ENCODE data around the gene SERINC3.

The SERINC3 gene

DNA sequence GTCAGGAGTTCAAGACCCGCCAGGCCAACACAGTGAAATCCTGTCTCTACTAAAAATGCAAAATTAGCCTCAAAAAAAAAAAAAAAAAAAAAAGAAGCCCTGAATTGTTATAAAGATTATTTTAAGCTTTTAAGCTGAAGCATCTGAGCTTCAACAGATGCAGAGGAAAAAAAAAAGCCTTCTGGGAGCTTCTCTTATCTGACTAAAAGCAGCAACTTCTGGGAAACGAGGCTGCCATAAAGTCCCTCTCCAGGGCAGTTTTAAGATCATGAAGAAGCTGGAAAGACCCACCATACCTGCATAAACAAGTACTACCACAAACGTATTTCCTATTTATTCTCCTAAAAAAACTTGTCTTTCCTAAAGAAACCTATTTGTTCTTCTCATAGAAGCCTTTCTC is 3.6 kb downstream of the SERINC3 start:
- H3K4me3 ChIP-seq (ENCODE audit: low read length) = no peak overlapping the region

DNA sequence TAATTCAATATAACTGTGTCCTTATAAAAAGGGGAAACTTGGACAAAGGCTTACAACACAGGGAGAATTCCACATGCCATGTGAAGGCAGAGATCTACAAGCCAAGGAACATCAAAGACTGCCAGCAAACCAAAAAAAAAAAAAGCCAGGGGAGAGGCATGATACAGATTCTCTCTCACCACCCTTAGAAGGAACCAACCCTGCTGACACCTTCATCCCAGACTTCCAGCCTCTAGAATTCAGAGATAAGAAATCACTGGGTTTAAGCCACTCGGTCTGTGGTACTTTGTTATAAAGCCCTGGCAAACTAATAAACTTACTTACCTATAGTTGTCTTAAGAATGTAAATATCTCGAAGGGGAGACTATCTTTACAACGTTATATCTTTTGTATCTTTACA is 4.4 kb downstream of the SERINC3 start:
- no peak overlapping the region for H3K4me3 ChIP-seq (ENCODE audit: low read length)
- TF ChIP-seq ZNF274 (IDR thresholded peaks at IDR 0.05; ENCODE audit: low read depth, low read length) = no peak

More for the DNA sequence above, 3.6 kb downstream of the SERINC3 start:
- no peak for TF ChIP-seq ZNF274 (IDR thresholded peaks at IDR 0.05; ENCODE audit: low read depth, low read length)

DNA sequence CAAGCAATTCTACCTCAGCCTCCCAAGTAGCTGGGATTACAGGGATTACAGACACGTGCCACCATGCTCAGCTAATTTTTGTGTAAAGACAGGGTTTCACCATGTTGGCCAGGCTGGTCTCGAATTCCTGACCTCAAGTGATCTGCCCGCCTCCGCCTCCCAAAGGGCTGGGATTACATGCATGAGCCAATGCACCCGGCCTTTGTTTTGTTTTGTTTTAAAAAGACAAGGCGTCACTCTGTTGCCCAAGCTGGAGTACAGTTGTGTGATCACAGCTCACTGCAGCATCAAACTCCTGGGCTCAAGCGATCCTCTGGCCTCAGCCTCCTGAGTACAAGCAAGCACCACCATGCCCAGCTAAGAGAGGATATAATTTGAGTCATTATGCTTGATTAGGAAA is 5.4 kb downstream of the SERINC3 start:
- H3K4me3 ChIP-seq (ENCODE audit: low read length) = no peak overlapping the region
- TF ChIP-seq ZNF274 (IDR thresholded peaks at IDR 0.05; ENCODE audit: low read depth, low read length) = no peak

DNA sequence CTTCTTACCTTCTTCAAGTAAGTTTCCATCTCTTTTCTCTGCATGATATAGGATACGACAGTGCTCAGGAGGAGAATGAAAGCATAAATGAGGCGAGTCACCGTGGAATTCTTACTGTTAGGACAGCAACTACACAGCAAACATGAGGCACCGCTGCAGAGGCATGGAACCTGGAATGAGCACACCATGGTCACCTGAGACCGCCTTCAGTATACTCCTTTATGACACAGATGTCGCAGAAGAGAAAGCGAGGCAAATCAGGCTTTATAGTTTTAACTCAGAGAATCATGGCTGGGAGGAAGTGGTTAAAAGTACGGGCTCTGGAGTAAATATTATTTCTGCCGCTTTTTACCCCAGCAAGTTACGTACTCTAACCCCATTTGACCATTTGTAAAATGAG is 8.0 kb downstream of the SERINC3 start:
- TF ChIP-seq ZNF274 (IDR thresholded peaks at IDR 0.05; ENCODE audit: low read depth, low read length) = no peak
- H3K4me3 ChIP-seq (ENCODE audit: low read length) = no peak overlapping the region

DNA sequence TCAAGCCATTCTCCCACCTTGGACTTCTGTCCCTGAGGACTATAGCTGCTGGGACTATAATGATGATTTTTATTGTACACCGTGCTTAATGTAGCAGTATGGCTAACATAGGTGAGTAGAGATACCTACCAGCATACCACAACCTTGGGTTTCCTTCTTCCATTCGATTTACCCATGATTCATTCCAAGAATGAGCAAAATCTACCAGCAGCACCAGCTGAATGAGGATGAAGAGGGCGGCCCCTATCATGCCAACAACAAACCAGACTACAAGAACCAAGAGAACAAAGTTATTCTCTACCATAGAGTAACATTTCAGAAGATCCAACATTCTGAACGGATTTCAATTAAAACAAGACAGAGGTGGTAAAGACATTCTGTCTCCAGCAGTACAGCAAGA is 12.1 kb downstream of the SERINC3 start:
- no peak overlapping the region for H3K4me3 ChIP-seq (ENCODE audit: low read length)
- TF ChIP-seq ZNF274 (IDR thresholded peaks at IDR 0.05; ENCODE audit: low read depth, low read length) = no peak

DNA sequence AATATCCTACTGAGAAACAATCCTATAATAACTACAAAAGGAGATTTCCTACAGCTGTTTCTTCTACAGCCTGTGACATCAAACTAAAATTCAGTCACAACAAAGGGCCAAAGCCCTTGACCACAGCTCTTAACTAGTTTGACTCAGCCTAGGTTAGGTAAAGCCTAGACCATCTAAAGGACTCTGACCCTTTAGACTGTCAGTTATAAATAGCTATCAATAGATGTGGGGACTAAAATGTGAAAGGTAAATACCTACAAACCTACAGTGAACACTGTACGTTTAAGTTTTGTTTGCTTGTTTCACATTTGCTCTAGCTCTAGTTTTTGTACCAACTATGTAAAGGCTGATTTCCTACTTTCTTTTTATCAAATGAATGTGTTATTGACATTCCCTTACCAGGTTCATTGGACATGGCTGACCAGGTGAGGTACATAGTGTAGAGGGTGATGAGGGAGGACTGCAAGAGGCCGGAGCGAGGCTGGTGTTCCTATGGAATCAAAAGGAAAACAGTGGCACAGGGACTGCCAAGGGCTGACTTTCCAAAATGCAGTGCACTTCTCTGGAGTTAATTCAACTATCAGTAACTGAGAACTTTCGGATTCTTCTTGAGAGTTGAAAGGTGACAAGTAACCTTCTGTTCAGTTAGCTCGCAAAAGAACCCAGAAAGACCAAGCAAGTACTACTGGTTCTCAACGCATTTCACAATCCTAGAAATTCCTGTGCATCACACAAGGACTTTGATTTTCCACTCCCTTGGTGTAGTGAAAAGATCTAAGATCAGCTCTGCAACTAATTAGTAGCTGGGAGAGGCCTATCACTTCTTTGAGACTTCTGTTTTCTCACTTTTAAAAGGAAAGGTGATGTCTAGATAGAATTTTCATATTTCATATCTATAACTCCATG is 17.2 kb downstream of the SERINC3 start:
- no peak overlapping the region for H3K4me3 ChIP-seq (ENCODE audit: low read length)
- TF ChIP-seq ZNF274 (IDR thresholded peaks at IDR 0.05; ENCODE audit: low read depth, low read length) = no peak

DNA sequence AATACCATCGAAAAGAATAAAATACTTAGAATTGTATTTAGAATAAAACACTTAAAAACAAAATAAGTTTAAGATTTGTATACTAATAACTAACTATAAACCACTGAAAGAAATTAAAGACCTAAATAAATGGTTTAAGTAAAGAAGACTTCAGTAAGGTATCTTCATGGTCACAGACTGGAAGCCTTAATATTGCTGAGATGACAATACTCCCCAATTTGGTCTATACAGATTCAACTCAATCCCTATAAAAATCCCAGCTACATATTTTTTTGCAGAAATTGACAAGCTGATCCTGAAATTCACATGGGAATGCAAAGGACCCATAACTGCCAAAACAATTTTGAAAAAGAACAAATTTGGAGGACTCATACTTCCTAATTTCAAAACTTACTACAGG is 18.9 kb downstream of the SERINC3 start:
- no peak for TF ChIP-seq ZNF274 (IDR thresholded peaks at IDR 0.05; ENCODE audit: low read depth, low read length)
- H3K4me3 ChIP-seq (ENCODE audit: low read length) = no peak overlapping the region

DNA sequence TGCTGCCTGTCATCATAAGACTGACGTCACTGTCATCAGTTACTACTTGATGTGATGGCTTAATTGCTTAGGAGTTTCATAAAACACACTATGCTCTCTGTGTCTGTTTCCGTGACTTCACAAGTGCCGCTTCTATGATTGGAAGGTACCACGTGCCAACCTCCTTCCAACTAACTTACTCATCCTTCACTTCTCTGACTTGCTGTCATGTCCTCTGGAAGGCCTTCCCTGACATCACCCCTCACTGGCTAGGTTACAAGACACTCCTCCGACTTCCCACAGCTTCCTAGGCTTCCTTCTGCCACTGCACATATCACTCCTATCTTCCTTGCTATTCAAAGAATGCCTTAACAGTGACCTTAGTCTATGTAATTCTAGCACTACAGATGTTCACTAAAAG is 20.4 kb downstream of the SERINC3 start:
- H3K4me3 ChIP-seq (ENCODE audit: low read length) = no peak overlapping the region
- no peak for TF ChIP-seq ZNF274 (IDR thresholded peaks at IDR 0.05; ENCODE audit: low read depth, low read length)

DNA sequence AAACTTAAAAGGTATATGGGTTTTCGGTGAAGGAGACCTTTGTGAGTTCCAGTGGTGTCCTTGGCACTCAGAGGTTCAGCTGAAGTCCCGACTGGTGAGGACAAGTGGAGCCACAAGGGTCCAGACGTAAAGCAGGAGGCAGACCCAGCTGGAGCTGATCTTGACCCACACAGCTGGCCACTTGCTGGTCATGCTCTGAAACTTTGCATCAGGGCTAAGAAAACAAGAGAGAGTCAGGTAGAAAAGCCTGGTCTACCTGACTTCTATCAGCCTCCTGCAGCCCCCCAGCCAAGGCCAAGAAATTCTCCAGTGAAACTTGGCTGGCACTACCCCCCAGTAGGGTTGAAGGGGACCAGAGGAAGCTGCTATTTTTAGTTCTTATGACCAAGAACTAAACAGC is 21.6 kb downstream of the SERINC3 start:
- TF ChIP-seq ZNF274 (IDR thresholded peaks at IDR 0.05; ENCODE audit: low read depth, low read length) = no peak

DNA sequence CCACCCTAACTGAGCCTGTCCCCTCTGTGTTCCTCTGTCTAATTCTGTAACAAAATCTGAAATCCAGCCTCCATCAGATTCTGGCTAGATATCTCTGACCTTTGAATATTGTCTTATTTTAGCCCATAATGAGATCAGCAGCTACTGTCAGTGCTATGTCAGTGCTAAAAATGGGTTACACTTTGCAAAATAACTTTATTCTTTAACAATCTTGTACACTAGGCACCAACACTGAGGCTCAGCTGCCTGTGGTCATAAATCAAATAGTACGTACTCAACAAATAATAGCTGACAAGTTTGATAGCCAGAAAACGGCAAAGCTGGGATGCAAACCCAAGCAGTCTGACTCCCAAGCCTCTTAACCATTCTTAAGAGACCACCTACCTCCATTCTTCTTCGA is 24.1 kb downstream of the SERINC3 start:
- H3K4me3 ChIP-seq (ENCODE audit: low read length) = no peak overlapping the region
- no peak for TF ChIP-seq ZNF274 (IDR thresholded peaks at IDR 0.05; ENCODE audit: low read depth, low read length)

More for the DNA sequence above, 21.6 kb downstream of the SERINC3 start:
- no peak overlapping the region for H3K4me3 ChIP-seq (ENCODE audit: low read length)

DNA sequence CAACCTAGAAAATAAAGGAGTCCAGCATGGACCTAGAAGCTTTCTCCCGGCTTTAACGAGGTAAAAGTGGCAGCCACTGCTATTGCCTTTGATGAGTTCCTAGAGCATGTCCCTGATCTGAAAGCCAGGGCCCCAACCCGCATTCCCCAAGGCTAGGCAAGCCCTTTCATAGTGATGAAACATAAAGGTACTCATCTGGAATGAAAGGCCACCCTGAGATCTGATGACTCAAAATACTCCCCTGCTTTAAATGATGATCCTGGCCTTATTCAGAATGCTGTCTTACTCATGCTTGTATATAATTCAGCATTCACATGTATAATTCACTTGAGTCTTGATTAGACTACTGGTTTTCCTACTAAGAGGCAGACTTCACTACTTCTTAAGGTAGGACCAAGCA is 24.9 kb downstream of the SERINC3 start:
- H3K4me3 ChIP-seq (ENCODE audit: low read length) = no peak overlapping the region
- TF ChIP-seq ZNF274 (IDR thresholded peaks at IDR 0.05; ENCODE audit: low read depth, low read length) = no peak

DNA sequence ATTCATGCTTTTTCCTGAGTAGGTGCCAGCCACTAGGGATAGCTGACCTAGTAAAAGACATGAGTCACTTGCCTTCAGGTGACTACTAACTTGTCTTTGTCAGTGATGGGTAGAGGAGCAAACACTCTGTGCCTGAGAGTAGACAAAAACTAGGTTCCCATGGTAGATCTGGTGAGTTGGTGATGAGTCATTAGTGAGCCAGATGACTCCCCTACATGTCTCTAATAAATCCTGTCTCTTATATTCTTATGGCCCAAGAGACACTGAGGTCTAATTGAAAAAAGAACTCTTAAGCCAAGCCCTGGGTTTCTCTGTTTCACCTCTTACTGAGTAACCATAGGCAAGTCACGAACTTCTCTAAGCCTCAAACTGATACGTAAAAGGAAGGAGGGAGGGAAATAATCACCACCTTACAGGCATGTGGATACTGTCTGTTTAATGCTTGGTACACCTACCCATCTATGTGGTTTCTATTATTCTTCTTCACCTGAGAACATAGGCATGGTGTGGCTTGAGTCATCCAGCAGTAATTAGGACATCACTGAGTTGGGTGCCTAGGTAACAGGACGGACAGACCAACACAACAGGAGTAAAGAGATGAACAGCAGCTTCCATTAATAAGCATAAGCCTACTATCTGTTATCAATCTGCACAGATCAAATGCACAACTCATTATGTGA is 25.9 kb downstream of the SERINC3 start:
- no peak for TF ChIP-seq ZNF274 (IDR thresholded peaks at IDR 0.05; ENCODE audit: low read depth, low read length)
- H3K4me3 ChIP-seq (ENCODE audit: low read length) = no peak overlapping the region

DNA sequence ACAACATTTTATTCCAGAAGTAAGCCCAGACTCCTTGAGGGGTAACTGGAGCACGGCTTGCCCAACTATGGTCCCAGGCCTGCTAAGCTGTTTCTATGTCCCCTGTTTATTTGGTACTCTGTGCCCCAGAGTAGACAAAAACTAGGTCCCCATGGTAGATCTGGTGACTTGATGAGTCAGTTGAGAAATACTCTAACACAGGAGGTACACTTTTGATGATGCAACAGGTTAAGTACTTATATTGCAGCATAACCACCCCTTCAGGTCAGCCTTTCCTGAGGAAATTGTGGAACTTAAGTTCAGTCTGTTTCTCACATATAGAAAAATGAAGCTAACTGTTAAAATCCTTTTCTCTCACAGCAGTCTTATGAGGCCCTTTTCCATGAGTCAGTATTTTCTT is 26.6 kb downstream of the SERINC3 start:
- H3K4me3 ChIP-seq (ENCODE audit: low read length) = no peak overlapping the region
- no peak for TF ChIP-seq ZNF274 (IDR thresholded peaks at IDR 0.05; ENCODE audit: low read depth, low read length)

DNA sequence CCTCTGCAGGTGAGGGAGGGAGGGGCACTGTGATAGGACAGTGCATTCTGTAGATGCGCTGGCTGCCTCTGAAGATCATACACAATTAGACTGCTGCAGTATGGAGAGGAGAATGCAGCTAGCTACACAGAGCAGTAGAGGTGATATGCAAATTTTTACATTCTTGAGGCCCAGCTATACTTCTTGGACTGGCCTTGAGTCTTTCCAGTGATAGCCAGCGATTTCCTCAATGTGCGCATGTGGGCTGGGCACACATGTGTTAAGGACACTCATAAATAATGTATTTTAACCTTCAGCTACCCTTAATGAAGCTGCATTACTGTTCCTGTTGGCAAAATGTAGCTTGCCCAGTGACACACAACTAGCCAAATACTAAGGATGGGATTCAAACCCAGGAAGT is 27.2 kb downstream of the SERINC3 start:
- no peak for TF ChIP-seq ZNF274 (IDR thresholded peaks at IDR 0.05; ENCODE audit: low read depth, low read length)
- no peak overlapping the region for H3K4me3 ChIP-seq (ENCODE audit: low read length)

DNA sequence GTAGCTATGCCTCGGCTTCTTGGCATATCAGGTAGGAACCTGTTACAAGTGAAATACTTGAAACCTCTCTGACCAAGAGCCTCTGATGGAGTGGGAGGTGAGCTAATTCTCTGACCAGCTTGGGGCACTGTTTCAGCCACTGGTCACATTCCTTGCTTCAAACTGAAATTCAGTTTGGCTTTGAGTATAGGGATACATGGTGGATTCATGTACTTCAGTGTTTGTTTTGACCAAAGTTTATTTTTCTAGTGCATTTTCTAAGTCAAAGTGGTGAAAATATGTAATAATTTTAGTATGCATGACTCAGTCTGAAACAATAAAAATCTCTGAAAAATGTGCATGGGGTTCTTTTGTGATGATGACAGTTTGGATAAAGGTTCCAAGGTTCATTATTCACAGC is 27.6 kb downstream of the SERINC3 start:
- no peak for TF ChIP-seq ZNF274 (IDR thresholded peaks at IDR 0.05; ENCODE audit: low read depth, low read length)
- H3K4me3 ChIP-seq (ENCODE audit: low read length) = no peak overlapping the region

All from GM08714 (cell line).